Astrocyte of the cerebellum (primary cell): ENCODE results near the gene HESX1.

Experiments
- DNase-seq: peaks from one replicate; pipeline ENCODE4 v3.0.0-alpha.2; 2011; ENCODE audit warnings: low read depth
- H3K4me3 ChIP-seq: 2 replicates; pipeline ENCODE4 v1.5.1; 2011; ENCODE audit warnings: mild to moderate bottlenecking, low read depth, low read length, moderate library complexity
- CTCF ChIP-seq: IDR thresholded peaks from 2 replicates; pipeline ENCODE4 v1.5.1; 2012; ENCODE audit warnings: low read length, low read depth, moderate library complexity, mild to moderate bottlenecking; ENCODE audit errors: missing control alignments
- in situ Hi-C: cut with HindIII; loops from 2 replicates; pipeline ENCODE4 v1.10.0; 2017; ENCODE audit warnings: low sequenced_read_pairs

The HESX1 gene

GRCh38 chr3:57157545-57157944 is 42.2 kb downstream of the HESX1 start:
- no peak for TF ChIP-seq CTCF
- H3K4me3 ChIP-seq = no peak overlapping the region
- in situ Hi-C loops = no loop called here
- DNase-seq = no peak

- H3K4me3 ChIP-seq = no peak overlapping the region
These were observed 44.5 kb downstream of the HESX1 start for GRCh38 chr3:57155310-57155643.

GRCh38 chr3:57154470-57155309 is 45.1 kb downstream of the HESX1 start:
- in situ Hi-C loops = no loop called here
- H3K4me3 ChIP-seq = no peak overlapping the region
- no peak for DNase-seq
- no peak for TF ChIP-seq CTCF

More at GRCh38 chr3:57155310-57155643, 44.5 kb downstream of the HESX1 start:
- in situ Hi-C loops = no loop called here
- TF ChIP-seq CTCF = no peak
- DNase-seq = no peak

GRCh38 chr3:57152151-57153143 is 47.3 kb downstream of the HESX1 start:
- peak; percentile 37 for TF ChIP-seq CTCF
- in situ Hi-C loops = no loop called here
- no peak for DNase-seq
- peak overlapping the region; percentile 11 for H3K4me3 ChIP-seq

- in situ Hi-C loops = no loop called here
- peak overlapping the region; percentile 11 for H3K4me3 ChIP-seq
- TF ChIP-seq CTCF = no peak
- DNase-seq = no peak
These were observed 48.0 kb downstream of the HESX1 start for GRCh38 chr3:57151749-57152148.

- H3K4me3 ChIP-seq = no peak overlapping the region
- peak; percentile 81 for DNase-seq
- in situ Hi-C loops = no loop called here
- TF ChIP-seq CTCF = no peak
These were observed 48.7 kb downstream of the HESX1 start for GRCh38 chr3:57151021-57151449.
